A549 treated with AZD2906 at 1 μM for 4 hours (cell line): ENCODE measurements around the gene HAT1. TPM values are rescaled to one million over a fixed set of nuclear protein-coding genes. Genes with fewer than 3 reads are reported as not detected.

Experiments
- total RNA-seq: library from RNA; stranded (reverse); fragments of 200-300 nt; extraction: Qiagen RNA extraction; gene quantifications from 5 replicates; pipeline ENCODE4 v1.2.3, GENCODE V29; 2022

Gene HAT1
- 59.8 to 85.5 TPM (median 65.7 TPM) in 5 replicates for total RNA-seq

DNA sequence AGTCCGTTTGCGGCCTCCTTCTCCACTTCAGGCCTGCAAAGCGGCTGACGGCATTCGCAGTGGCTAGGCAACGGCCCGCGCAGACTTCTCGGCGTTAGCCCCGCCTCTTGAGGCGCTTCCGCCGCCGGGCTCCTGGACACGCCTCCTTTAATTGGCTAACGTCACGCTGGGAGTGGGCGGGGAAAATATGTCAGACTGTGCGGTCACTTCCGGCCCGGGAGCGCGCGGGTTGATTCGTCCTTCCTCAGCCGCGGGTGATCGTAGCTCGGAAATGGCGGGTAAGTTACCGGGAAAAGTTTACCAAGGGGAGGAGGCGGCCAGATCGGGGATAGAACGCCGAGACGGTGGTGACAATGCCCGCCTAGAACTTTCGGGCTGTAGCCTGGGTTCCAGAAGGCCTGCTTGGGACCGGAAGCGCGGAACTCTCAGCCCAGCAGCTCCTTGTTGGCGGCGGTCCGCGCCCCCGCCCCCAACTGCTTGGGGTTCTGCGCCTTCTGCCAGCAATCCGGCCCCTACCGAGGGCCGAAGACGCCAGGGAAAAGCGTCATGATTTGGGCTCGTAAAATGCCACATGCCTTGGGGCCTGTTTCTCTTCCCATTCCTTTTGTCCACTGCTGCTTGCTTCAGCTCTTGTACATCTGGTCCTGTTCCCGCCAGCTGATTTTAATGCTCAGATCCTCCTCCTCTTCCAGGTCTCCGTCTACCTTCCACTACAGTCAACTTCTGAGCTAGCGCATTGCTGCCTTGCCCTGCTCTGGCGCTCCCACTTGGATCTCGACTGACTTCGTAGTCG lies at the start of gene HAT1:
Gene HAT1, plus strand, starts transcription at position 232 of the 793 bp plus-strand sequence. Its CDS starts 40 bp downstream, at position 272.

DNA sequence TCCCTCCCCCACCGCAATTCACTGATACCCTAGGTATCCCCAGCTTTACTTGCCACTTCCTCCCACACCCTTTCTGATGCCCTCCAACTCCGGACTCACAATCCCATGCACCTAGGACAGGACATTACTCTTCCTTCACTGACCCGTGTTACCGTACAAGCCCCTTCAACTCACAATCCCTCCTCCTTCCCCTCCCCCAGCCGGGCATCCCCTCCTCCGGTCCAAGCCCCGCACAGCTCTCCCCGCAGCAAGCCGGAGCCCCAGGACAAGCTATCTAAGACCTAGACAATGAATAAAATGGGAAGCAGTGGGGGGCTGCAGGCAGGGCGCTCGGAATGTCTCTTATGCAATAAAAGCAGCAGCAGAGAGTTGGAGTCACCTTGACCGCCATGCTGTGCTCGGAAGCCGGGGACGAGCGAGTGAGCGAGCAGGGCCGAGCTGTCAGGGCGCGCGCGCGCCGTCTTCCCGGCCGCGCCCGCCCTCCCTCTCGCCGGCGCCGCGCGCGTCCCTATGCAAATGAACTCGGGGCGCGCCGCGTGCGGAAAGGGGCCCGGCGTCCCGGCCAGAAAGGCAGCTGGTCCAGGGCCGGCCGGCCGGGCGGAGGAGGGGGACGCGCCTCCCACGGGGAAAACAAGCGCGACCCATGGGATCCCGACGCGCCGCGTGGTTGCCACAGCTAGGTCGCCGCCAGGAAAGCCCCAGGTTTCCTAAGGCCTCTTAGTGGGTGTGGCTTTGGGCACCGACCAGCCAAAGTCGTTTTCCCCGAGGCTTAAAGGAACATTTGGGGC lies 28.2 kb upstream of the HAT1 start, which contains the start of gene SLC25A12:
Gene SLC25A12, minus strand, starts transcription at position 421 of the 788 bp plus-strand sequence. Its CDS starts 30 bp downstream, at position 391.

GRCh38 chr2:171999604-172000469 lies 77.6 kb downstream of the HAT1 start, which contains the start of gene METAP1D:
Gene METAP1D (plus strand): TSS chr2:171999953. CDS start chr2:171999970, 17 bp downstream.

Other genes starting within 250 kb of the HAT1 start
- gene DYNC1I2, start 235.0 kb upstream of the HAT1 start, total RNA-seq: 62.5 to 84.0 TPM (median 72.8 TPM) in 5 replicates
- gene SLC25A12, start 28.2 kb upstream of the HAT1 start, total RNA-seq: 13.4 to 15.1 TPM (median 14.5 TPM) in 5 replicates
- gene METAP1D, start 77.5 kb downstream of the HAT1 start, total RNA-seq: 2.4 to 3.2 TPM (median 2.4 TPM) in 5 replicates
- gene DLX1, start 163.0 kb downstream of the HAT1 start, total RNA-seq: 2.7 to 3.5 TPM (median 3.1 TPM) in 5 replicates
- 0.44 to 1.1 TPM (median 0.49 TPM) in 5 replicates for gene DLX2, start 180.4 kb downstream of the HAT1 start, total RNA-seq